Peyer's patch (tissue), 4 donors: Measurements from ENCODE around the gene ACY1. TPM values are rescaled to one million over a fixed set of nuclear protein-coding genes. Genes with fewer than 3 reads are reported as not detected.
A peak's percentile ranks its signal among the peaks of the same experiment; 100 is the strongest.
"Not testable (repeated sequence)": the region's sequence is repeated elsewhere in the genome, so short reads cannot be mapped to it uniquely, and the experiment has no call there.

Experiments
- DNase-seq, 3 donors: peaks; one replicate each; pipeline ENCODE4 v3.0.0-alpha.2; 2017 to 2019
- H3K27ac ChIP-seq, 4 donors: fragments of 200-600 bp; sonication (generic); one replicate each; pipeline ENCODE4 v1.5.1; 2016 to 2019
- H3K27me3 ChIP-seq, 2 donors: fragments of 200-600 bp; sonication (generic); one replicate each; pipeline ENCODE4 v1.5.1; 2019
- H3K36me3 ChIP-seq, 3 donors: fragments of 200-600 bp; sonication (generic); one replicate each; pipeline ENCODE4 v1.5.1; 2016 to 2019
- H3K4me1 ChIP-seq, 4 donors: fragments of 200-600 bp; sonication (generic); one replicate each; pipeline ENCODE4 v1.5.1; 2016 to 2019
- H3K4me3 ChIP-seq, 4 donors: fragments of 200-600 bp; sonication (generic); 1 replicate in 3 of 4; 2 replicates in 1 of 4; pipeline ENCODE4 v1.5.1; 2016 to 2019; ENCODE audit warnings: mild to moderate bottlenecking in 1 of 4
- H3K9me3 ChIP-seq, 4 donors: fragments of 200-600 bp; sonication (generic); one replicate each; pipeline ENCODE4 v1.5.1; 2016 to 2019; ENCODE audit warnings: mild to moderate bottlenecking in 1 of 4
- CTCF ChIP-seq, 6 experiments: fragments of 450-650 bp in 4 of 6; fragments of 200-600 bp in 2 of 6; sonication (generic) in 1 of 6; IDR thresholded peaks; one replicate each; pipeline ENCODE4 v1.5.1; 2017 to 2019; ENCODE audit warnings: antibody characterized with exemption in 6 of 6, mild to moderate bottlenecking in 3 of 6, moderate library complexity in 1 of 6
- POLR2A ChIP-seq, 2 donors: fragments of 450-650 bp; IDR thresholded peaks; one replicate each; pipeline ENCODE4 v1.5.1; 2017; ENCODE audit warnings: antibody characterized with exemption in 2 of 2, mild to moderate bottlenecking in 2 of 2, moderate library complexity in 2 of 2
- total RNA-seq, 4 donors: library from RNA; depleted of rRNA; stranded (reverse); fragments of >200 nt; gene quantifications; one replicate each; pipeline ENCODE4 v1.1.0, GENCODE V29; 2016

ACY1 gene
- total RNA-seq, 4 donors from 2014 or later, result 95.7 to 977 (median 609) TPM

- no peak for DNase-seq
- Histone ChIP-seq H3K36me3 (peaks cover 0 to 18% (median 0%) of the 10 kb centered on the region in 3 donors), H3K27ac (peak overlapping the region in 3 of 4 donors; percentile 88 to 98 (median 91)), H3K9me3 (no peaks in the 10 kb centered on the region), H3K4me3 (peak overlapping the region in 2 of 4 donors; percentile 32 to 65), H3K4me1 (peaks cover 0 to 45% (median 12%) of the 10 kb centered on the region in 4 donors), H3K27me3 (no peaks in the 10 kb centered on the region)
- TF ChIP-seq CTCF (IDR thresholded peaks at IDR 0.05), result no peak
- TF ChIP-seq POLR2A (IDR thresholded peaks at IDR 0.05), result no peak
Measured at GRCh38 chr3:51985063-51985462, 1.7 kb downstream of the ACY1 start.

GRCh38 chr3:51986010-51986947, 2.9 kb downstream of the ACY1 start:
- peaks cover 0 to 18% (median 0%) of the 10 kb centered on the region in 3 donors for H3K36me3 ChIP-seq
- TF ChIP-seq POLR2A (IDR thresholded peaks at IDR 0.05), result peak; percentile 29 to 77
- TF ChIP-seq CTCF (IDR thresholded peaks at IDR 0.05), result no peak
- peak overlapping the region in 2 of 4 donors; percentile 32 to 45 for H3K4me3 ChIP-seq
- H3K9me3 ChIP-seq, result no peaks in the 10 kb centered on the region
- peak overlapping the region in 3 of 4 donors; percentile 88 to 98 (median 91) for H3K27ac ChIP-seq
- H3K27me3 ChIP-seq, result no peaks in the 10 kb centered on the region
- peaks cover 0 to 33% (median 12%) of the 10 kb centered on the region in 4 donors for H3K4me1 ChIP-seq
- peak in 2 of 3 donors; percentile 74 to 82 for DNase-seq

GRCh38 chr3:51987568-51987967, 4.2 kb downstream of the ACY1 start:
- Histone ChIP-seq H3K27me3 (no peaks in the 10 kb centered on the region), H3K4me3 (peak overlapping the region in 2 of 4 donors; percentile 32 to 45), H3K9me3 (no peaks in the 10 kb centered on the region), H3K4me1 (peaks cover 0 to 20% (median 3%) of the 10 kb centered on the region in 4 donors), H3K36me3 (peaks cover 0 to 22% (median 0%) of the 10 kb centered on the region in 3 donors), H3K27ac (peak overlapping the region in 1 of 4 donors; percentile 88)
- no peak for DNase-seq
- no peak for TF ChIP-seq CTCF (IDR thresholded peaks at IDR 0.05)
- TF ChIP-seq POLR2A (IDR thresholded peaks at IDR 0.05), result no peak

GRCh38 chr3:51988286-51989146, 5.2 kb downstream of the ACY1 start:
- peaks cover 0 to 31% (median 0%) of the 10 kb centered on the region in 3 donors for H3K36me3 ChIP-seq
- TF ChIP-seq POLR2A (IDR thresholded peaks at IDR 0.05) (no peak), CTCF (IDR thresholded peaks at IDR 0.05) (no peak)
- H3K9me3 ChIP-seq, result no peaks in the 10 kb centered on the region
- no peaks in the 10 kb centered on the region for H3K27me3 ChIP-seq
- H3K27ac ChIP-seq, result no peak overlapping the region
- H3K4me3 ChIP-seq, result no peak overlapping the region
- peaks cover 0 to 16% (median 2%) of the 10 kb centered on the region in 4 donors for H3K4me1 ChIP-seq
- DNase-seq, result no peak

GRCh38 chr3:51990501-51990971, 7.2 kb downstream of the ACY1 start:
- not testable (repeated sequence) for H3K27me3 ChIP-seq, H3K9me3 ChIP-seq, H3K4me3 ChIP-seq, H3K27ac ChIP-seq, DNase-seq
- Histone ChIP-seq H3K36me3 (peaks cover 0 to 43% (median 0%) of the 10 kb centered on the region in 3 donors), H3K4me1 (peaks cover 0 to 19% (median 3%) of the 10 kb centered on the region in 4 donors)
